ENCODE results near the gene NDUFAB1. TPM values are rescaled to one million over a fixed set of nuclear protein-coding genes. Genes with fewer than 3 reads are reported as not detected.

Gene NDUFAB1
- total RNA-seq, 2 experiments from 2014 or later, result 23.0 to 28.3 TPM

GRCh38 chr16:23570992-23571632 is 25.0 kb downstream of the NDUFAB1 start:
- Mint-ChIP-seq H3K4me1 (ENCODE audit: low read depth) (no peaks in the 10 kb centered on the region), H3K4me3 (no peak overlapping the region), H3K27ac (no peak overlapping the region), H3K27me3 (no peaks in the 10 kb centered on the region), H3K9me3 (no peaks in the 10 kb centered on the region), H3K36me3 (ENCODE audit: low read depth) (peaks cover 86% of the 10 kb centered on the region)
- Histone ChIP-seq H3K36me3 (ENCODE audit: insufficient read depth, low read length) (peaks cover 60% of the 10 kb centered on the region), H3K4me3 (ENCODE audit: low read length) (no peak overlapping the region), H3K4me1 (ENCODE audit: insufficient read depth, low read length) (no peaks in the 10 kb centered on the region), H3K9me3 (ENCODE audit: control insufficient read depth in 1 of 2, insufficient read depth in 1 of 2, low read length in 2 of 2) (no peaks in the 10 kb centered on the region), H3K27ac (ENCODE audit: low read depth in 1 of 2, low read length in 2 of 2) (no peak overlapping the region), H3K27me3 (ENCODE audit: control insufficient read depth in 1 of 2, insufficient read depth in 2 of 2, low read length in 2 of 2) (no peaks in the 10 kb centered on the region)
- intact Hi-C loops (cut with DNase I, micrococcal nuclease), result no loop called here
- DNase-seq, result peak in 2 of 14 experiments; percentile 11 to 21
- no peak for ATAC-seq (ENCODE audit: poor library complexity)
- POLR2A ChIA-PET, result no interaction called here
- no peak for TF ChIP-seq CTCF (IDR thresholded peaks at IDR 0.05)
- CTCF ChIA-PET, result no interaction called here

GRCh38 chr16:23567602-23568001 is 28.5 kb downstream of the NDUFAB1 start:
- POLR2A ChIA-PET, result no interaction called here
- H3K36me3 Mint-ChIP-seq (ENCODE audit: low read depth), result peaks cover 91% of the 10 kb centered on the region

GRCh38 chr16:23566724-23567123 is 29.4 kb downstream of the NDUFAB1 start:
- peaks cover 91% of the 10 kb centered on the region for H3K36me3 Mint-ChIP-seq (ENCODE audit: low read depth)
- no peak for DNase-seq
- no peaks in the 10 kb centered on the region for H3K27me3 ChIP-seq (ENCODE audit: control insufficient read depth in 1 of 2, insufficient read depth in 2 of 2, low read length in 2 of 2)
- intact Hi-C loops (cut with DNase I, micrococcal nuclease), result no loop called here
- no peaks in the 10 kb centered on the region for H3K9me3 Mint-ChIP-seq
- H3K4me3 ChIP-seq (ENCODE audit: low read length), result no peak overlapping the region
- no peaks in the 10 kb centered on the region for H3K4me1 Mint-ChIP-seq (ENCODE audit: low read depth)
- no peaks in the 10 kb centered on the region for H3K27me3 Mint-ChIP-seq
- no peaks in the 10 kb centered on the region for H3K4me1 ChIP-seq (ENCODE audit: insufficient read depth, low read length)
- no peak overlapping the region for H3K27ac Mint-ChIP-seq
- H3K36me3 ChIP-seq (ENCODE audit: insufficient read depth, low read length), result peaks cover 88% of the 10 kb centered on the region
- ATAC-seq (ENCODE audit: poor library complexity), result no peak
- ChIA-PET CTCF (no interaction called here), POLR2A (no interaction called here)
- no peaks in the 10 kb centered on the region for H3K9me3 ChIP-seq (ENCODE audit: control insufficient read depth in 1 of 2, insufficient read depth in 1 of 2, low read length in 2 of 2)
- H3K27ac ChIP-seq (ENCODE audit: low read depth in 1 of 2, low read length in 2 of 2), result no peak overlapping the region
- TF ChIP-seq CTCF (IDR thresholded peaks at IDR 0.05), result no peak
- H3K4me3 Mint-ChIP-seq, result no peak overlapping the region

More at GRCh38 chr16:23567602-23568001, 28.5 kb downstream of the NDUFAB1 start:
- H3K27ac ChIP-seq (ENCODE audit: low read depth in 1 of 2, low read length in 2 of 2), result no peak overlapping the region
- ATAC-seq (ENCODE audit: poor library complexity) (no peak), DNase-seq (no peak)
- peaks cover 88% of the 10 kb centered on the region for H3K36me3 ChIP-seq (ENCODE audit: insufficient read depth, low read length)
- no peaks in the 10 kb centered on the region for H3K27me3 ChIP-seq (ENCODE audit: control insufficient read depth in 1 of 2, insufficient read depth in 2 of 2, low read length in 2 of 2)
- H3K9me3 Mint-ChIP-seq, result no peaks in the 10 kb centered on the region
- TF ChIP-seq CTCF (IDR thresholded peaks at IDR 0.05), result no peak
- no peak overlapping the region for H3K4me3 ChIP-seq (ENCODE audit: low read length)
- no peaks in the 10 kb centered on the region for H3K27me3 Mint-ChIP-seq
- no peak overlapping the region for H3K4me3 Mint-ChIP-seq
- H3K4me1 ChIP-seq (ENCODE audit: insufficient read depth, low read length), result no peaks in the 10 kb centered on the region
- H3K9me3 ChIP-seq (ENCODE audit: control insufficient read depth in 1 of 2, insufficient read depth in 1 of 2, low read length in 2 of 2), result no peaks in the 10 kb centered on the region
- intact Hi-C loops (cut with DNase I, micrococcal nuclease), result no loop called here
- no peaks in the 10 kb centered on the region for H3K4me1 Mint-ChIP-seq (ENCODE audit: low read depth)
- CTCF ChIA-PET, result no interaction called here
- H3K27ac Mint-ChIP-seq, result no peak overlapping the region

All from CD4-positive, alpha-beta T cell (primary cell).